NCI-H128 (cell line): ENCODE data around the gene SCYGR4.
"Not testable (repeated sequence)": the region's sequence is repeated elsewhere in the genome, so short reads cannot be mapped to it uniquely, and the experiment has no call there.

Experiments used
- DNase-seq: peaks from one replicate; lab custom pipeline; 2025; ENCODE audit not compliant: unreplicated experiment; lab: John Stamatoyannopoulos, UW

Gene SCYGR4, protein sequence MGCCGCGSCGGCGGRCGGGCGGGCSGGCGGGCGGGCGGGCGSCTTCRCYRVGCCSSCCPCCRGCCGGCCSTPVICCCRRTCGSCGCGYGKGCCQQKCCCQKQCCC

DNA sequence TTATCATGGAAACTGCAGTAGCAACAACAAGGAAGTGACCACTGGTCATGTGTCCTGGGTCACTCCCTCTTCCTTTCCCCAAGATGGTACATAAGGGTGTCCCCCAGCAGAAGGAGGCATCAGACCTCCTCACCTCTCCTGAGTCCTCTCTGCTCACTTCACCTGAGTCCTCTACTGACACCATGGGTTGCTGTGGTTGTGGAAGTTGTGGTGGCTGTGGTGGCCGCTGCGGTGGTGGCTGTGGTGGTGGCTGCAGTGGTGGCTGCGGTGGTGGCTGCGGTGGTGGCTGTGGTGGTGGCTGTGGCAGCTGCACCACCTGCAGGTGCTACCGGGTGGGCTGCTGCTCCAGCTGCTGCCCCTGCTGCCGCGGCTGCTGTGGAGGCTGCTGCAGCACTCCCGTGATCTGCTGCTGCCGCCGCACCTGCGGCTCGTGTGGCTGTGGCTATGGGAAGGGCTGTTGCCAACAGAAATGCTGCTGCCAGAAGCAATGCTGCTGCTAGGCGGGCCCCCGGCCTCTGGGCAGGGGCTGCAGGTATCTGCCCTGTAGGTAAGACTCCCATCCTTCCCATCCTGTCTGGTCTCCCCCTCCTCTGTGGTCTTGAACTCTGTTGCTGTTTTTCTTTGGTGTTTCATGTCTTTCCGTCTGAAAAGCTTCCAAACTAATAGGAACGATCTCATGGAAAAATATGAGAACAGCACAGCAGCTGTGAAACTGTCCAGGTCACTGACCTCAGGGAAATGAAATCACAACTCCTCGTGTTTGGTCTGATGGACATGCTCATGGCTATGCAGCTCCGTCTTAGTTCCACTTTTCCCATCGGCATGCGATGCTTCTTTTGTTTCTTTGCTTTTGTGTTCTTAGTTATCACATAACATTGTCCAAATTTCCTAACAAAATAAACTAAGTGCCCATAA, at the start of gene SCYGR4:
TSS of gene SCYGR4 (plus strand) at position 183 of the 915 bp plus-strand sequence. CDS start at position 183, 0 bp downstream.
- DNase-seq, result no peak

DNA sequence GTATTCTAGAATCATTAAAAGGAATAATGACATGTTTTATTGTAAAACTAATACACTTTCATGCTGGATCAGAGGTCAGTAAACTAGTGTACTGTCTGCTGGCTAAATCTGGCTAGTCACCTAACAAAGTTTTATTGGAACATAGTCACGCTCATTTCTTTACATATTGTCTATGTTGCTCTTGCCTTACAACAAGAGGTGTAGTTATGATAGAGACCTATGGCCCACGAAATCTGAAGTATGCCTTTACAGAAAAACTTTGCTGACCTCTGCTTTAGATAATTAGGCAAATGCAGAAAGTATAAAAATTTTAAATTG, 48.5 kb upstream of the SCYGR4 start:
- DNase-seq, result no peak

DNA sequence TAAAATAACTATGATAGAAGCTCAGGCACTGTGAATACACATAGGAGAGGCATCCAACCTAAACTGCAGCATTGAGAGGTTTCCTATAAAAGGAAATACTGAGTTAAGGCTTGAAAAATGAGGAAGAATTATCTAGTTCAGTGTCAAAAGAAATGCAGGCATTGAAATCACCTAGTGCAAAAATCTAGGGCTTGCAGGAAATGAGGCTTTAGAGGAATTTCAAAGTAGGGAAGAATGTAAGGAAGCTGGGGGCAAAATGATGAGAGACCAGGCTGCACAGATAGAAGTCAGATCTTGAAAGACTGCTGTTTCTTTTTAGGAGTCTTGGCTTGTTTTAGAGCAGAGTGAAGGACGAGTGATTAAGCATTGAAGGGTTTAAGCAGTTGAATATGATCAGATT, 46.7 kb upstream of the SCYGR4 start:
- DNase-seq, result no peak

DNA sequence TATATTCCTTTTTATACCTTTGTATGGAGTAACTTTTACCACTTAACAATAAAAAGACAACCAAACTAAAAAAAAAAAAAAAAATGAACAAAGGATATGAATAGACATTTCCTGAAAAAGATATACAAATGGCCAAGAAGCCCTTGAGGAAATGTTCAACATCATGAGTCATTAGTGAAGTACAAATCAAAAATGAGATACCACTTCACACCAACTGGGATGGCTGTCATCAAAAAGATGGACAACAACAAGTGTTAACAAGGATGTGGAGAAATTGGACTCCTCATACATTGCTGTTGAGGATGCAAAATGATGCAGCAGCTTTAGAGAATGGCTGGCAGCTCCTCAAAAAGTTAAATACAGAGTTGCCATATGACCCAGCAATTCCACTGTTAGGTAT, 41.2 kb upstream of the SCYGR4 start:
- no peak for DNase-seq

DNA sequence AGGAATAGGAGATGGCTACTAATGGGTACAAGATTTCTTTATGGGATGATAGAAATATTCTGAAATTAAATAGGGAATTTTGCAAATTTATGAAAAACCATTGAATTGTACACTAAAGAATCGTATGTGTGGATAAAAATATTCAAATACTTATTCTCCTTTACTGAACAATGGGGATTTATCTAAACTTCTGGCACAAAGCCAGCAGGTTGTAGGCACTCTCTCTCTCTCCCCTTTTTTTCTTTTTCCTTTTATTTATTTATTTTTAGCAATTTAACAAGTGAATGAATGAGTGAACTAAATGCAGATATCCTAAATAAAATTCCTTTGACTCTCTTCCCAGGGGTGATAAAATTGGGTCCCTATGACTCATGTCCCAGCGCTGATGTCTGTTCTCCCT, 40.5 kb upstream of the SCYGR4 start:
- no peak for DNase-seq

DNA sequence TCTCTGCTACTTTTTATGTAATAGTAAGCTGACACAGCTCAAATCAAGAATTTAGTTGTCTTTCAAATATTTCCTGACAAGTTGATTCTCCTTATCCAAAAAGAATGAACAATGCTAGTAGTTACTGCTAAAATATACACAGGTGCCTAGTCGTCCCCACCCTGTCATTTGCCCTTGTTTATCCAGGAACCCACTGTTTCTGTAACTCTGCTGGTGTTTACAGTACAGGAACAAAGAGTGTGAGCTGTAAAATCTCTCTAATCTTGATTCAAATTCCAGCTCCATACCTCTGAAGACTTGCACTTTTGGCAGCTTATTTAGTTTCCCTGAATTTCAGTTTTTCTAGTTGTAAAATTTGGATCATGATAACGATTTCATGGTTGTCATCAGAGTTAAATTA, 39.7 kb upstream of the SCYGR4 start:
- no peak for DNase-seq

DNA sequence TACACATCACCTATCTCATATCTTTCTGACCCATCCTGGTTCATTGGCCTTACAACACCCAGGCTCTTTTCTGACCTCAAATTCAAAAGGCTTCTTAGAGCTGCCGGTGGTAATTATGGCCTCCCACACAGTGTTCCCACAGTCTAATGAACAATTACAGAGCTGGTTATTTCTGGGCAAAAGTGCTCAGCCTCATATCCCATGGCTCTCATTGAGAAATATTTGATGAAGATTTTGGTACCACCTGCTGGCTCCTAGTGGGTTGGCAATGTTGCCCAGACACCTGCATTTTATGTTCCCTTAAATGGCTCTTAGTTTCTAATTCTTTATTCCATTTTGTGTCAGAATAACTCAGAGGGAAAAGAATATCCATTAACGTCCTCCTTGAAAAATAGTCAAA, 38.7 kb upstream of the SCYGR4 start:
- no peak for DNase-seq

DNA sequence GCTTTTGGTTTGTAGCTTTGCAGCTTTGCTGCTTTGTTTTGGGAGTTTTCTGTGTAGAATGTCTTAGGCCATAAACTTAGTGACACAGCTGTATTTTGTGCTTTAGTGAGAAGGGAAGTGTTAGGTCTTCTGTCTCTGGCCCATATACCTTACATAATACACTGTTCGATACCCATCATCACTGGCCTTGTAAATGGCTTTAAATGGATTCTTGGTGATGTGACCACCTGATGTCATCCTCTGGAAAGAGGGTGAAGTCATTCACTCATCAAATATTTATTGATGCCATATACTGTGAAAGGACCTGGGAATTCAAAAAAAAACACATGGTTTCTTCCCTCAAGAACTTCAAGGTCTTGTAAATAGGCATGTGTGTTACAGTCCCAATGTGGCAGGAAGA, 37.5 kb upstream of the SCYGR4 start:
- no peak for DNase-seq

DNA sequence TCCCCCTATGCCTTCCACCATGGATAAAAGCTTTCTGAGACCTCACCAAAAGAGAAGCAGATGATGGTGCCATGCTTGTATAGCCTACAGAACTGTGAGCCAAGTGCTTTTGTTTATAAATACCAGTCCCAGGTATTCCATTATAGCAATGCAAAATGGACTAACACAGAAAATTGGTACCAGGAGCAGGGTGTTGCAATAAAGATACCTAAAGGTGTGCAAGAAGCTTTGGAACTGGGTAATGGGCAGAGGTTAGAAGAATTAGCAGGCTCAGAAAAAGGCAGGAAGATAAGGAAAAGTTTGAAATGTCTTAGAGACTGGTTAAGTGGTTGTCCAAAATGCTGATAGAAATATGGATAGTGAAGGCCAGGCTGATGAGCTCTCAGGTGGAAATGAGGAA, 34.9 kb upstream of the SCYGR4 start:
- DNase-seq, result no peak

DNA sequence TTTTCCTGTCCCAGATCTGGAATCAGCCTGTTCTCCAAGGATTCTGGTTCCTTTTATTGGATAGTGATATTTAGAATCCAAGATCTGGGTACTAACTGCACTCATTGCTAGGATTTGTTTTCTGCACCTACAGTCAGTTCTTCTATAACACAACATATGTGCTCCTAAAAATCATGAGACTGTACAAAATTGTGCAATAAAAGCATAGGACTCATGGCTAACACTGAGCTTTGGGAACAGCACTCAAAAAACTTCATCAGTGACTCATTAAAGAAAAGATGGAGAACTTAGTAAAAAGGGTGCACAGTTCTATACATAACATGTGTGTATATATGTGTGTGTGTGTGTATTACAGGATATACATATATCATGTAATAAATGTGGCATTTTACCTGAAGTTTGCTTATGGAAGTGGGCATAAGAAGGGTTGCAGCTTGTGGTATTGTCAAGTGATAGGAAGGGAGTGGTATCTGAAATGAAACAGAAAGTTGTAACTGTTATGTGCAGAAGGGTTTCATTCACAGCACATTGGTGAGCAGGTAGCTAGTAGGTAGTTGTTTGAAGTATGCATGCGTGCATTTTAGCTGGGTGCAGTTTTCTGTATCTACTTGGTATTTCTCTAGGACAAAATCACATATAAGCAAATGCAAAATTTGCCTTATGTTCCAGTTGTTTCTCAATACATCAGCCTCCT, 24.5 kb upstream of the SCYGR4 start:
- no peak for DNase-seq

DNA sequence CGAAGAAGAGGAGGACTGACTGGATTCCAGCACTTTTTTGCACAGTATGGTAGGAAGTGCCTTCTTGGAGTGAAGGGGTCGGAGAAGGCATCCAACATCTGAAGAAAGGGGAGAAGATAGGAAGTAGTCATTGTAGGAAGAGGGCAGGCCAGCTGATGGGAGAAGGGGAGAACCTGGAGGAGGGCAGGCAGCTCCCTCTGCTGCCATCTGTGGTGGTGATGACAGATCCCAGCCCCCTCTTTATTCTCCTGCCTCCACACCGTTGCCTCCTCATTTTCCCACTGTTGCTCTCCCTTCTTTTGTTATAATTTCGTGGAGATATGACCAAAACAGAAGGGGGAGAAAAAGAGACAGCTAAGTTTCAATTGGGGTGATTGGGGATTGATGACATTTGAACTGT, 21.5 kb upstream of the SCYGR4 start:
- DNase-seq, result no peak

DNA sequence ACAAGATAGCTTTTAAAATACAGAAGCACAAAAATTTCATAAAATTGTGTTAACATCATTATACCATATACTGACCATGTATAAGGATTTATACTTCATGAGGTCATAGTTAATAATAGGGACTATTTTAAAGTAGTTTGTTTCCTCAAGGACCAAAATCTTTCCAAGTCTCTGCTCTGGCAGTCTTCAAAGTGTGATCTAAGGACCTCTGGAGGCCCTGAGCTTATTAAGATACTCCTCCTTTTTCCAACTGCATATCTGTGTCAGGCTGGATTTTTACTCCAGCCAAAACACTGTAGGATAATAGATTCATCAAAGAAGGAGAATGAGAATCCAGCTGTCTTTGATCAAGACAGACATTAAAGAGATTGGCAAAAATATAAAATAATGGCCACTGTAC, 20.3 kb upstream of the SCYGR4 start:
- no peak for DNase-seq

DNA sequence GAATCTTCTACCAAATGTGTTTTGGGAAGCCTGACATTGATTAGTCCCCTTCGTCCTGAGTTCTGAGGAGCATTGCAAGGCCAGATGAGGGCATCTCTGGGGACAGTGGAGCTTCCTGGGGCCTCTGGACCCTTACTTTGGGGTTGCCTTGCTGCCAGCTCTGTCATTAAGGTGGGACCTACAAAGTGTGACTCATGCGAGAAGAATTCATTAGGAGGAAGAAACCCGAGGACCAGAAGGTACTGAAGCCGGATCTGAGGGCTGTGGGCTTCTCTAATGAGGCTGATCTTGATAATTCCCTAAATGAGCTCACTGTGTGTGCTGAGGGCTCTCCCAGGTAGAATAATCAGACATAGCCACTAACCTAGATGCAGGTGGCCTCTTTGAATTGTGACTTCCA, 19.3 kb upstream of the SCYGR4 start:
- no peak for DNase-seq

DNA sequence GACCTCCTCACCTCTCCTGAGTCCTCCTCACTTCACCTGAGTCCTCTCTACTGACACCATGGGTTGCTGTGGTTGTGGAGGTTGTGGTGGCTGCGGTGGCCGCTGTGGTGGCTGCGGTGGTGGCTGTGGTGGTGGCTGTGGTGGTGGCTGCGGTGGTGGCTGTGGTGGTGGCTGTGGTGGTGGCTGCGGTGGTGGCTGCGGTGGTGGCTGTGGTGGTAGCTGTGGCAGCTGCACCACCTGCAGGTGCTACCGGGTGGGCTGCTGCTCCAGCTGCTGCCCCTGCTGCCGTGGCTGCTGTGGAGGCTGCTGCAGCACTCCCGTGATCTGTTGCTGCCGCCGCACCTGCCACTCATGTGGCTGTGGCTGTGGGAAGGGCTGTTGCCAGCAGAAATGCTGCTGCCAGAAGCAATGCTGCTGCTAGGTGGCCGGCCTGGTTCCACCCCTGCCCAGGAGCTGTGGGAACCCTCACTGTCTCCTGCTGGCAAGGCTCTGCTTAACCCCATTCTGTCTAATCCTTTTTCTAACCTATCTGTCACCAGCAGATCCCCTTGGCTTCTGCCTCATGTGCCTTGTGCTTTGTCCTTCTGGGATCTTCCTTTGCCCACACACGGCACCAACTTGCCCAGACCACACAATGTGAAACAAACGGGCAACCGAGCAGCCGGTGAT, 18.3 kb upstream of the SCYGR4 start, which contains the start of gene SCYGR2:
TSS of gene SCYGR2 (plus strand) at position 59 of the 669 bp plus-strand sequence. CDS start at position 59, 0 bp downstream.
- DNase-seq, result not testable (repeated sequence)

DNA sequence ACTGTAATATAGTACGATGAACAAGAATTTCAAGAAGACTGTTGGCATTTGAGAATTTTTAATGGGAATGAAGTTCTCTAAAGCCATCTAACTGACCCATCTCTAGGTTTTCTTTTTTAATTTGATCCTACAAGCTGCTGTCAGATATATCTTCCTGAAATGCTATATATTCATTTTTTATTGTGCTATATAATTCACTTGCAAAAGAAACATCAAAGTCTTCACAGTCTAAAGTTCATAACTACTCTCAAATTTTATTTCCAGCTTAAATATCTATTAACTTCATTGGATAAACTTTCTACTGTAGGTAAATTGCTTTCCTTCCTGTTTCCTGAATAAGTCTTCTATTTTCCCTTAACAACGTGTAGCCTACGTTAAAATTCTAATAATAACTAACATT, 14.9 kb upstream of the SCYGR4 start:
- no peak for DNase-seq

DNA sequence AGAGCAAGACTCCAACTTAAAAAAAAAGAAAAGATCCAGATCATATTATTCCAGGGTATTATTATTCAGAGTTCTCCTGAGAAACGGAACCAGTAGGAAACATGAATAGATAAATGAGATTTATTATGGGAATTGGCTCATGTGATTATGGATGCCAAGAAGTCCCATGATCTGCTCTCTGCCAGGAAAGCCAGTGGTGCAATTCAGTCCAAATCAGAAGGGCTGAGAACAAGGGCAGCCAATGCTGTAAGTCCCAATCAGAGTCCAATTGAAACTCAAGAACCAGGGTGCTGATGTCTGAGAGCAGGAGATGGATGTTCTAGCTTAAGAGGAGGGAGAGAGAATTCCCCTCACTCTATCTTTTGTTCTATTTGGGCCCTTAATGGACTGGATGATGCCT, 10.8 kb upstream of the SCYGR4 start:
- DNase-seq, result no peak

DNA sequence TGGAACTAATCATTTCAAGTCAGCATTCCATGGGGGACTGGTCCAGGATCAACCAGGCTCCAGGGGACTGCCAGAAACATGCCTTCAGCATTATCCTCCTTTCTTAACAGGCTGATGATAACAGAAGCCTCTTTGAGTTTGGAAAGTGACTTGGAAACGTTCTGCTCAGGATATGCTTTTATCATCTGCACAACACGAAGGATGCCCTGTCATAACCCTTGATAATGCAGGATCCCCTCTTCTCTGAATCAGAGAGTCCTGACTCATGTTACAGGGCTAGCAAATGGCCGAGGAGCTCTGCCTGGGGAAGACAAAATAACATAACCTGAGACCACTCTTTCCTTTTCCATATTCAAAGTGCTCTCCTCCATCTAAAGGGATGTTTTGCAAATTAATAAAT, 9.4 kb upstream of the SCYGR4 start:
- DNase-seq, result no peak

DNA sequence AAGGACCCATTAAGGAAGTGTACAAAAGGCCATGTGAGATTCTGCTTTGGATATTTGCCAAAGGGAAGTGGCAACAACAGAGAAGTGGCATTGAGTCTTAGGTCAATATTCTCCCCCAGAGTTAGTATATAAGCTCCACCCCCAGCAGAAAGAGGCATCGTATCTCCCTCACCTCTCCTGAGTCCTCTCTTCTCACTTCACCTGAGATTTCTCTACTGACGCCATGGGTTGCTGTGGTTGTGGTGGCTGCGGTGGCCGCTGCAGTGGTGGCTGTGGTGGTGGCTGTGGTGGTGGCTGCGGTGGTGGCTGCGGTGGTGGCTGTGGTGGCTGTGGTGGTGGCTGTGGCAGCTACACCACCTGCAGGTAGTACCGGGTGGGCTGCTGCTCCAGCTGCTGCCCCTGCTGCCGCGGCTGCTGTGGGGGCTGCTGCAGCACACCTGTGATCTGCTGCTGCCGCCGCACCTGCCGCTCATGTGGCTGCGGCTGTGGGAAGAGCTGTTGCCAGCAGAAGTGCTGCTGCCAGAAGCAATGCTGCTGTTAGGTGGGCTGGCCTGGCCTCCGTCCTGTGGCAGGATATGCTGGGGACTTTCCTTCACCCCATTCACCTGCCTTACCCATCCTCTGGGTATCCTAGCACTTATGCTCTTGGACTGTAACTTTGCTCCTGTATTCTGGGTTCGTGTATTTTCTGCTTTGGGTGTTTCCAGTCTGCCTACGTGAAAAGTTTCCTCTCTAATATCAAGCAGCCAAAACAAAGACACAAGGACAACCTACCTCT, 8.5 kb upstream of the SCYGR4 start:
- DNase-seq, result no peak

DNA sequence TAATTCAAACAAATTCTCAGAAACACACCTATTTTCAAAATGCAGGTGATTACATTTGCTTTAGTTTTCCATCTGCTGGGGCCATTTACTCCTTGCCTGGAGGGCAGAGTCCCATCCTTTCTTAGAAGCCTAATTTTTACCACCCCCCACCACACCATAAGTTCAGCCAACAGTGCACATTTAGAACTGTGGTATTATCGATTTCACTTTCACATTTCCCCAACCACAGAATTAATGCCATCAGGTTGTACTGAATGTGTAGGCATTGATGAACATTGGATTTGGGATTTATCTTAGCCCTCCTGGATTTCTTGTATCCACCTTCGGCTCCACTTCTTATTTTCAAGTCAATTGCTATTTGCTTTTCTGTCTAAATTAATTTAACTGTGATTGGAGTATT, 7.2 kb upstream of the SCYGR4 start:
- no peak for DNase-seq

DNA sequence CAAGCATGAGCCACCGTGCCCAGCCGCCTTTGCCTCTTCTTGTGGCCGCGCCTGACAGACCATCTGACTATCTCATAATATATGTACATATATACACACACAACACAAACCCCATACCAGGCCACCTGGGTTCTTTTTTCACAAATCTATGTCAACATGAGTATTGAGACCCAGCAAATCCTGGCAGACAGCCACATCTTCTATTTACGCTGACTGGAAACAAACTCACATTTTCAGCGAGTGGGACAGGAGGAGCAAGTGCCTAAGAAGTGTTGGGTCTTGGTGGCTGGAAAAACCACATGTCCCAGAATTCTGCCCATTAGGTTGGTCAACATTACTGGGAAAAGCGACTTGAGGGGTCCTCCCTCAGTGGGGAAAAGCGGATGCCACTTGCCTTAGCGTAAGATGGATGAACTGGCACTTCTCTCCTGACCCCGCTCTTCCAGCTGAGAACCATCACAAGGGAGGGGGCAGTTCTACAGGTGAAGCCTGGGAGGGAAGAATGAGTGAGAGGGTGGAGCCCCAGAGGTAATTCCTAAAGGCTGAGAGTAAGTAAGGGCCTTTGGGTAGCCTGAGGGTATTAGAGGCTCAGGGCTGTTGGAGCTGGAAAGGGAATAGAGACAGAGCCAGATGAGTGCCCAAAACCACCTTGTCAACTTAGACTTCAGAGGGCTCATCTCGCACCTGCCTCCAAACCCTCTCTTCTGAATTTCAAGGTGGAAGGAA, 4.6 kb upstream of the SCYGR4 start:
- no peak for DNase-seq
